IMR-90 (cell line): ENCODE measurements around the gene GOLGA3. TPM values are rescaled to one million over a fixed set of nuclear protein-coding genes. Genes with fewer than 3 reads are reported as not detected.

Source experiments
- ATAC-seq: fragments of 200-7000 bp; cut with Tn5 transposase; 2 replicates; pipeline ENCODE4 v1.9.1; 2020; ENCODE audit warnings: low read depth, mild to moderate bottlenecking, moderate library complexity
- BruUV-seq: library from RNA; stranded (reverse); fragments of 400-500 nt; replicated peaks from 2 replicates; lab custom pipeline; 2021; lab: Mats Ljungman, UMichigan
- CTCF ChIA-PET: fragments of 300-600 bp; formaldehyde crosslinking; extraction: SDS; loops from one replicate; lab custom pipeline; 2021; ENCODE audit warnings: antibody characterized with exemption; lab: Yijun Ruan, JAX
- POLR2A ChIA-PET: fragments of 300-600 bp; sonication (Branson Sonifier 250); formaldehyde crosslinking; loops from one replicate; lab custom pipeline; 2022; ENCODE audit warnings: antibody characterized with exemption; ENCODE audit not compliant: unreplicated experiment; lab: Charles Lee
- DNase-seq: peaks from one replicate; pipeline ENCODE4 v3.0.0; 2013
- H2AFZ ChIP-seq: replicated peaks from 2 replicates; pipeline ENCODE3; 2013; ENCODE audit warnings: low read length, mild to moderate bottlenecking; ENCODE audit not compliant: poor library complexity
- H2AK5ac ChIP-seq: 2 replicates; pipeline ENCODE4 v1.6.1; 2013; ENCODE audit warnings: low read depth, low read length, inconsistent platforms
- H2AK9ac ChIP-seq: replicated peaks from 2 replicates; pipeline ENCODE3; 2013; ENCODE audit warnings: mild to moderate bottlenecking, low read depth, low read length, moderate library complexity; ENCODE audit not compliant: poor library complexity
- H2BK120ac ChIP-seq: 2 replicates; pipeline ENCODE4 v1.6.1; 2013; ENCODE audit warnings: low read depth, low read length, inconsistent platforms
- H2BK15ac ChIP-seq: 3 replicates; pipeline ENCODE4 v1.6.1; 2013; ENCODE audit warnings: low read depth, low read length, inconsistent platforms
- H2BK20ac ChIP-seq: 2 replicates; pipeline ENCODE4 v1.6.1; 2013; ENCODE audit warnings: low read depth, mild to moderate bottlenecking, inconsistent platforms, low read length, moderate library complexity
- H2BK5ac ChIP-seq: 2 replicates; pipeline ENCODE4 v1.6.1; 2013; ENCODE audit warnings: mild to moderate bottlenecking, low read depth, low read length, inconsistent platforms; ENCODE audit not compliant: poor library complexity, severe bottlenecking
- H3K14ac ChIP-seq: replicated peaks from 2 replicates; pipeline ENCODE4 v1.6.1; 2013; ENCODE audit warnings: low read depth, low read length, inconsistent platforms
- H3K18ac ChIP-seq: 2 replicates; pipeline ENCODE4 v1.6.1; 2013; ENCODE audit warnings: low read depth, low read length, control low read depth
- H3K23ac ChIP-seq: 2 replicates; pipeline ENCODE4 v1.6.1; 2013; ENCODE audit warnings: low read depth, low read length, inconsistent platforms
- H3K27ac ChIP-seq: 2 replicates; pipeline ENCODE4 v1.5.1; 2013; ENCODE audit warnings: mild to moderate bottlenecking, control low read depth, low read length; ENCODE audit not compliant: insufficient read depth
- H3K27me3 ChIP-seq: 2 replicates; pipeline ENCODE4 v1.6.1; 2013; ENCODE audit warnings: low read length; ENCODE audit not compliant: control insufficient read depth, insufficient read depth
- H3K36me3 ChIP-seq: 2 replicates; pipeline ENCODE4 v1.6.1; 2013; ENCODE audit warnings: low read length, mixed read lengths; ENCODE audit not compliant: control insufficient read depth, insufficient read depth
- H3K4ac ChIP-seq: 2 replicates; pipeline ENCODE4 v1.6.1; 2013; ENCODE audit warnings: low read depth, low read length, inconsistent platforms
- H3K4me1 ChIP-seq: 2 replicates; pipeline ENCODE4 v1.6.1; 2013; ENCODE audit warnings: low read length, mixed read lengths; ENCODE audit not compliant: control insufficient read depth, insufficient read depth
- H3K4me2 ChIP-seq: 2 replicates; pipeline ENCODE4 v1.6.1; 2013; ENCODE audit warnings: low read depth, mild to moderate bottlenecking, control low read depth, low read length, moderate library complexity
- H3K4me3 ChIP-seq: 2 replicates; pipeline ENCODE4 v1.5.1; 2013; ENCODE audit warnings: low read depth, mild to moderate bottlenecking, control low read depth, low read length, moderate library complexity; ENCODE audit not compliant: insufficient read depth
- H3K56ac ChIP-seq: 2 replicates; pipeline ENCODE4 v1.6.1; 2013; ENCODE audit warnings: low read length, inconsistent platforms; ENCODE audit not compliant: insufficient read depth; ENCODE audit errors: extremely low read depth
- H3K79me1 ChIP-seq, 2 experiments: 2 replicates each; pipeline ENCODE4 v1.6.1; 2013; ENCODE audit warnings: low read length in 2 of 2, inconsistent platforms in 1 of 2, low read depth in 1 of 2
- H3K9ac ChIP-seq: 2 replicates; pipeline ENCODE4 v1.6.1; 2013; ENCODE audit warnings: low read depth, low read length, control low read depth
- H3K9me1 ChIP-seq: 2 replicates; pipeline ENCODE4 v1.6.1; 2013; ENCODE audit warnings: low read length, inconsistent platforms; ENCODE audit not compliant: insufficient read depth
- H3K9me3 ChIP-seq: 2 replicates; pipeline ENCODE4 v1.6.1; 2013; ENCODE audit warnings: low read length; ENCODE audit not compliant: control insufficient read depth, insufficient read depth
- H4K20me1 ChIP-seq: 2 replicates; pipeline ENCODE4 v1.6.1; 2013; ENCODE audit warnings: low read length, inconsistent platforms; ENCODE audit not compliant: insufficient read depth
- H4K5ac ChIP-seq: 2 replicates; pipeline ENCODE4 v1.6.1; 2013; ENCODE audit warnings: mild to moderate bottlenecking, low read depth, low read length, control low read depth
- H4K8ac ChIP-seq, 2 experiments: 2 replicates each; pipeline ENCODE4 v1.6.1; 2013; ENCODE audit warnings: low read depth in 2 of 2, low read length in 2 of 2, control low read depth in 1 of 2, inconsistent platforms in 1 of 2
- H4K91ac ChIP-seq: 2 replicates; pipeline ENCODE4 v1.6.1; 2013; ENCODE audit warnings: low read depth, low read length, inconsistent platforms; ENCODE audit not compliant: insufficient read depth
- CEBPB ChIP-seq: IDR thresholded peaks from 2 replicates; pipeline ENCODE4 v1.6.1; 2012; ENCODE audit warnings: low read depth, low read length, improper control_type of control experiment
- CHD1 ChIP-seq: IDR thresholded peaks from 2 replicates; pipeline ENCODE4 v1.6.1; 2012; ENCODE audit warnings: low read depth, low read length, improper control_type of control experiment
- ELK1 ChIP-seq: fragments of 150-350 bp; IDR thresholded peaks from 2 replicates; pipeline ENCODE4 v1.6.1; 2016; ENCODE audit warnings: low read depth, mild to moderate bottlenecking, low read length, moderate library complexity, borderline replicate concordance
- MAFK ChIP-seq: IDR thresholded peaks from 2 replicates; pipeline ENCODE4 v1.6.1; 2012; ENCODE audit warnings: low read depth, low read length, improper control_type of control experiment
- MXI1 ChIP-seq: IDR thresholded peaks from 2 replicates; pipeline ENCODE4 v1.6.1; 2012; ENCODE audit warnings: low read depth, mild to moderate bottlenecking, low read length, moderate library complexity, borderline replicate concordance
- POLR2A ChIP-seq: IDR thresholded peaks from 2 replicates; pipeline ENCODE4 v1.6.1; 2012; ENCODE audit warnings: mild to moderate bottlenecking, low read depth, low read length
- RAD21 ChIP-seq: IDR thresholded peaks from 2 replicates; pipeline ENCODE4 v1.6.1; 2012; ENCODE audit warnings: low read length, improper control_type of control experiment
- RCOR1 ChIP-seq: IDR thresholded peaks from 2 replicates; pipeline ENCODE4 v1.6.1; 2012; ENCODE audit warnings: mild to moderate bottlenecking, low read length, improper control_type of control experiment; ENCODE audit not compliant: insufficient replicate concordance
- RFX5 ChIP-seq: IDR thresholded peaks from 2 replicates; pipeline ENCODE4 v1.8.0; 2012; ENCODE audit warnings: low read depth, mild to moderate bottlenecking, low read length, moderate library complexity
- WGBS, 2 experiments: methylation state at CpG; one replicate each; pipeline versions ENCODE4 v1.1.5 to v1.1.7; 2013; ENCODE audit warnings: missing lambda C conversion rate in 2 of 2; ENCODE audit not compliant: insufficient read length in 1 of 2; ENCODE audit errors: extremely low coverage in 2 of 2; 5-methylcytosine and 5-hydroxymethylcytosine counted together
- dilution Hi-C: fragments of 300-500 bp; cut with HindIII; formaldehyde crosslinking; loops from one replicate; pipeline ENCODE4 v1.14.3; 2018; ENCODE audit warnings: low sequenced_read_pairs; ENCODE audit not compliant: unreplicated experiment
- in situ Hi-C: fragments of 300-500 bp; cut with MboI; formaldehyde crosslinking; loops from 3 replicates; pipeline ENCODE4 v1.14.3; 2019; ENCODE audit warnings: low sequenced_read_pairs, inconsistent platforms, mixed read lengths
- intact Hi-C: fragments of 100-400 bp; cut with micrococcal nuclease; formaldehyde crosslinking; loops from 2 replicates; pipeline ENCODE4 v1.10.0; 2022
- polyA plus RNA-seq, 3 experiments: library from polyadenylated mRNA; depleted of rRNA; stranded (reverse); fragments of >200 nt; gene quantifications; 2 replicates each; pipeline ENCODE4 v1.2.3, GENCODE V29; 2012; ENCODE audit warnings: low replicate concordance in 1 of 3
- total RNA-seq: library from RNA; depleted of rRNA; stranded (reverse); fragments of >200 nt; gene quantifications from 2 replicates; pipeline ENCODE4 v1.2.3, GENCODE V29; 2012
- TF ChIP-seq, protein P1 (sequence below): fragments of 150-350 bp; IDR thresholded peaks from 2 replicates; pipeline ENCODE4 v1.6.1; 2017; ENCODE audit warnings: mild to moderate bottlenecking, antibody characterized with exemption, low read length, low read depth

GOLGA3 gene
- total and polyA plus RNA-seq, 2 of the 4 experiments (the other 2 are of a cell fraction), result 39.6 to 99.8 TPM

DNA sequence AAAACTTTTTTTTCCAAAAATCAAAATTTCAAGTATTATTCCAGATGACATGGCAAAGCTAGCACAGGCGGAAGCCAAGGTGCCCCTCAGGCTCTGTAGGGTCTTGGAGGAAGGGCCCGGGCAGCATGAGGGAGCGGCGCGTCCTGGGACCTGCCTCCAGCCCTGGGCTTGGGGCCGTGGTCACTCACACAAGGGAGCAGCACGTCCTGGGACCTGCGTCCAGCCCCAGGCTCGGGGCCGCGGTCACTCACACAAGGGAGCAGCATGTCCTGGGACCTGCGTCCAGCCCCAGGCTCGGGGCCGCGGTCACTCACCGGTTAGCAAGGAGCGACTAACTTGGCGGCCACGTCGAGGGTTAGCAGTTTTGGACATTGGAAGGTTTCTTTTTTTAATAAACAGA is 11.9 kb upstream of the GOLGA3 start:
- BruUV-seq, result no TSS peak
- in situ Hi-C loops, result no loop called here
- Histone ChIP-seq H3K79me1 (no peaks in the 10 kb centered on the region), H4K8ac (no peak overlapping the region), H3K18ac (no peak overlapping the region), H3K56ac (no peak overlapping the region), H2AK5ac (no peak overlapping the region), H2BK120ac (no peak overlapping the region), H3K14ac (no peak overlapping the region), H3K27me3 (no peaks in the 10 kb centered on the region), H3K9ac (no peak overlapping the region), H3K4ac (no peak overlapping the region), H3K4me3 (no peak overlapping the region), H3K9me1 (no peaks in the 10 kb centered on the region; the same call in 1 of the 2 replicates), H4K91ac (no peak overlapping the region), H2BK5ac (no peak overlapping the region), H2BK20ac (no peak overlapping the region), H2AFZ (no peak overlapping the region), H3K36me3 (peaks cover 43% of the 10 kb centered on the region), H3K9me3 (no peaks in the 10 kb centered on the region), H4K20me1 (no peaks in the 10 kb centered on the region; the same call in none of the 2 replicates), H3K4me1 (no peaks in the 10 kb centered on the region), H3K4me2 (no peak overlapping the region), H4K5ac (no peak overlapping the region), H3K27ac (no peak overlapping the region), H3K23ac (no peak overlapping the region), H2AK9ac (no peak overlapping the region), H2BK15ac (no peak overlapping the region)
- WGBS, 2 experiments, result 94% methylated on average over 5 of the region's 20 CpGs; no CpG with 5 or more reads in 1 of the 2 experiments
- intact Hi-C loops, result no loop called here
- POLR2A ChIA-PET, result no interaction called here
- no peak for ATAC-seq
- TF ChIP-seq RCOR1, result no peak
- no peak for TF ChIP-seq RFX5
- no peak for TF ChIP-seq ELK1
- TF ChIP-seq CHD1, result no peak
- TF ChIP-seq, protein P1, sequence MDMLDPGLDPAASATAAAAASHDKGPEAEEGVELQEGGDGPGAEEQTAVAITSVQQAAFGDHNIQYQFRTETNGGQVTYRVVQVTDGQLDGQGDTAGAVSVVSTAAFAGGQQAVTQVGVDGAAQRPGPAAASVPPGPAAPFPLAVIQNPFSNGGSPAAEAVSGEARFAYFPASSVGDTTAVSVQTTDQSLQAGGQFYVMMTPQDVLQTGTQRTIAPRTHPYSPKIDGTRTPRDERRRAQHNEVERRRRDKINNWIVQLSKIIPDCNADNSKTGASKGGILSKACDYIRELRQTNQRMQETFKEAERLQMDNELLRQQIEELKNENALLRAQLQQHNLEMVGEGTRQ, result no peak
- TF ChIP-seq MXI1, result no peak
- TF ChIP-seq CEBPB, result no peak
- TF ChIP-seq RAD21, result no peak
- TF ChIP-seq MAFK, result no peak
- TF ChIP-seq POLR2A, result no peak
- CTCF ChIA-PET, result no interaction called here
- no peak for DNase-seq
- dilution Hi-C loops, result no loop called here
